GM12878 (cell line): ENCODE measurements around the gene PRAF2. TPM values are rescaled to one million over a fixed set of nuclear protein-coding genes. Genes with fewer than 3 reads are reported as not detected.
A peak's percentile ranks its signal among the peaks of the same experiment; 100 is the strongest.

Experiments
- ATAC-seq: fragments of 200-7000 bp; cut with Tn5 transposase; 3 replicates; pipeline ENCODE4 v1.9.1; 2020; ENCODE audit warnings: mild to moderate bottlenecking, moderate library complexity
- Bru-seq: library from RNA; stranded (reverse); fragments of 400-500 nt; gene quantifications from one replicate; lab custom pipeline; 2021; lab: Mats Ljungman, UMichigan
- BruChase-seq, 2 experiments: library from RNA; stranded (reverse); fragments of 400-500 nt; gene quantifications; one replicate each; lab custom pipeline; 2021; lab: Mats Ljungman, UMichigan
- BruUV-seq: library from RNA; stranded (reverse); fragments of 400-500 nt; replicated peaks from 2 replicates; lab custom pipeline; 2021; lab: Mats Ljungman, UMichigan
- CTCF ChIA-PET: fragments of 300-600 bp; sonication (Branson Sonifier 250); formaldehyde crosslinking; extraction: SDS; loops from one replicate; lab custom pipeline; 2021; ENCODE audit warnings: inconsistent platforms; lab: Yijun Ruan, JAX
- POLR2A ChIA-PET: fragments of 350-600 bp; formaldehyde crosslinking; extraction: SDS; loops from one replicate; lab custom pipeline; 2021; ENCODE audit warnings: inconsistent platforms; lab: Charles Lee
- RAD21 ChIA-PET: fragments of 300-600 bp; sonication (Branson Sonifier 250); formaldehyde crosslinking; loops from one replicate; lab custom pipeline; 2023; ENCODE audit warnings: antibody characterized with exemption; ENCODE audit not compliant: unreplicated experiment; lab: Charles Lee
- SMC1A ChIA-PET: fragments of 300-600 bp; sonication (Branson Sonifier 250); formaldehyde crosslinking; loops from one replicate; lab custom pipeline; 2023; ENCODE audit not compliant: unreplicated experiment, uncharacterized antibody; lab: Charles Lee
- DNase-seq: peaks from one replicate; pipeline ENCODE4 v3.0.0-alpha.2; 2011; ENCODE audit warnings: low read depth, low spot score
- FAIRE-seq: peaks from 3 replicates; lab custom pipeline; 2011; peaks lifted over from hg19 to GRCh38; lab: Jason Lieb, UNC
- H2AFZ ChIP-seq: 2 replicates; pipeline ENCODE4 v1.6.0; 2011; ENCODE audit warnings: low read depth, low read length, control low read depth; ENCODE audit not compliant: control insufficient read depth
- H3K27ac ChIP-seq: 2 replicates; pipeline ENCODE4 v1.5.1; 2011; ENCODE audit warnings: control low read depth; ENCODE audit not compliant: control insufficient read depth, insufficient read depth
- H3K27me3 ChIP-seq, 2 experiments: replicated peaks in 1 of 2; 2 replicates each; pipeline versions ENCODE4 v1.6.0 to v1.6.1; 2011; ENCODE audit warnings: low read length in 1 of 2; ENCODE audit not compliant: control insufficient read depth in 2 of 2, insufficient read depth in 2 of 2
- H3K36me3 ChIP-seq, 2 experiments: 2 replicates each; pipeline ENCODE4 v1.5.1; 2011; ENCODE audit warnings: low read length in 1 of 2; ENCODE audit not compliant: control insufficient read depth in 2 of 2, insufficient read depth in 2 of 2
- H3K4me1 ChIP-seq: 2 replicates; pipeline ENCODE4 v1.6.1; 2011; ENCODE audit warnings: mild to moderate bottlenecking, low read length, moderate library complexity, mixed read lengths; ENCODE audit not compliant: control insufficient read depth, insufficient read depth
- H3K4me2 ChIP-seq: 2 replicates; pipeline ENCODE4 v1.6.0; 2011; ENCODE audit warnings: control low read depth; ENCODE audit not compliant: control insufficient read depth, insufficient read depth
- H3K4me3 ChIP-seq: fragments of 200-600 bp; sonication (generic); 2 replicates; pipeline ENCODE4 v1.5.1; 2016
- H3K79me2 ChIP-seq: 2 replicates; pipeline ENCODE4 v1.6.0; 2011; ENCODE audit warnings: low read length; ENCODE audit not compliant: control insufficient read depth, insufficient read depth
- H3K9ac ChIP-seq: 2 replicates; pipeline ENCODE4 v1.8.0; 2011; ENCODE audit warnings: low read length, control low read depth, mixed read lengths; ENCODE audit not compliant: control insufficient read depth, insufficient read depth
- H3K9me3 ChIP-seq: replicated peaks from 3 replicates; pipeline ENCODE4 v1.5.1; 2011; ENCODE audit warnings: mild to moderate bottlenecking, low read length; ENCODE audit not compliant: control insufficient read depth, insufficient read depth
- H4K20me1 ChIP-seq: 2 replicates; pipeline ENCODE4 v1.6.0; 2011; ENCODE audit not compliant: control insufficient read depth, insufficient read depth
- BHLHE40 ChIP-seq, 2 experiments: fragments of 450-650 bp in 1 of 2; IDR thresholded peaks; 2 replicates each; pipeline ENCODE4 v1.6.1; 2011 to 2017; ENCODE audit warnings: low read depth in 2 of 2, borderline replicate concordance in 1 of 2, improper control_type of control experiment in 1 of 2, low read length in 1 of 2, mild to moderate bottlenecking in 1 of 2
- CREB1 ChIP-seq: IDR thresholded peaks from 2 replicates; pipeline ENCODE4 v1.6.1; 2012; ENCODE audit warnings: low read depth, mild to moderate bottlenecking, inconsistent platforms
- KDM1A ChIP-seq: fragments of 200-600 bp; sonication (generic); IDR thresholded peaks from 2 replicates; pipeline ENCODE4 v1.6.1; 2016; ENCODE audit warnings: borderline replicate concordance
- MTA3 ChIP-seq: IDR thresholded peaks from 2 replicates; pipeline ENCODE4 v1.6.1; 2012; ENCODE audit warnings: low read length, inconsistent platforms, borderline replicate concordance
- NFYA ChIP-seq: IDR thresholded peaks from 2 replicates; pipeline ENCODE4 v1.6.1; 2011; ENCODE audit warnings: low read depth, mild to moderate bottlenecking, low read length, improper control_type of control experiment, borderline replicate concordance
- PAX5 ChIP-seq: IDR thresholded peaks from 2 replicates; pipeline ENCODE4 v1.6.1; 2011; ENCODE audit warnings: low read depth, low read length, borderline replicate concordance
- RCOR1 ChIP-seq: conservative IDR thresholded peaks from 2 replicates; pipeline ENCODE4 v1.6.1; 2012; ENCODE audit warnings: low read depth, low read length, improper control_type of control experiment
- RELA ChIP-seq: fragments of 450-650 bp; IDR thresholded peaks from 2 replicates; pipeline ENCODE4 v1.8.0; 2014; ENCODE audit warnings: borderline replicate concordance; ENCODE audit not compliant: partially characterized antibody
- SMARCA5 ChIP-seq: fragments of 450-650 bp; IDR thresholded peaks from 2 replicates; pipeline ENCODE4 v1.6.1; 2017; ENCODE audit warnings: mild to moderate bottlenecking
- TCF7 ChIP-seq: IDR thresholded peaks from 2 replicates; pipeline ENCODE4 v1.6.1; 2014; ENCODE audit warnings: antibody characterized with exemption, borderline replicate concordance
- ZNF217 ChIP-seq: fragments of 450-650 bp; IDR thresholded peaks from 2 replicates; pipeline ENCODE4 v1.6.1; 2017; ENCODE audit warnings: antibody characterized with exemption, mild to moderate bottlenecking
- WGBS: methylation state at CpG from one replicate; pipeline ENCODE4 v1.1.6; 2016; ENCODE audit warnings: low lambda C conversion rate; ENCODE audit not compliant: insufficient replicate concordance, insufficient coverage; ENCODE audit errors: missing lambda C conversion rate; 5-methylcytosine and 5-hydroxymethylcytosine counted together
- in situ Hi-C: fragments of 300-500 bp; cut with MboI; formaldehyde crosslinking; loops from 9 replicates; pipeline ENCODE4 v1.14.3; 2018; ENCODE audit warnings: mixed read lengths
- intact Hi-C: fragments of 100-400 bp; cut with micrococcal nuclease; formaldehyde crosslinking; loops from one replicate; pipeline ENCODE4 v1.14.2; 2022; ENCODE audit not compliant: unreplicated experiment
- long read RNA-seq, 2 experiments: library from polyadenylated mRNA; unstranded; transcript quantifications; one replicate each; pipeline ENCODE4 v2.0.0, GENCODE V29; 2019 to 2020
- polyA minus RNA-seq, 3 experiments: library from RNA; depleted of rRNA, polyadenylated mRNA; stranded (reverse); fragments of >200 nt; gene quantifications; 2 replicates each; pipeline ENCODE4 v1.2.3, GENCODE V29; 2011
- polyA plus RNA-seq, 11 experiments: library from polyadenylated mRNA; depleted of rRNA in 4 of 11; unstranded in 6 of 11; stranded (reverse) in 5 of 11; fragments of >200 nt; fragmentation: Nextera tagmentation in 4 of 11; fragmentation: Illumina TruSeq in 1 of 11; extraction: Ambion mirVana in 4 of 11; extraction: Trizol in 1 of 11; gene quantifications; 1 replicate in 1 of 11; 2 replicates in 10 of 11; pipeline versions ENCODE4 v1.2.1 to v1.2.3, GENCODE V29; 2011 to 2016; ENCODE audit warnings: inconsistent platforms in 2 of 11, missing spikeins in 2 of 11, low read depth in 1 of 11
- total RNA-seq, 4 experiments: library from RNA; depleted of rRNA in 3 of 4; stranded (reverse); fragments of >200 nt in 3 of 4; fragmentation: Illumina TruSeq in 1 of 4; extraction: Trizol in 1 of 4; gene quantifications; 2 replicates each; pipeline versions ENCODE4 v1.2.1 to v1.2.3, GENCODE V29; 2013 to 2021
- TF ChIP-seq, protein P1 (sequence below): fragments of 450-650 bp; formaldehyde crosslinking; IDR thresholded peaks from 2 replicates; pipeline ENCODE4 v1.4.0; 2020; ENCODE audit warnings: mild to moderate bottlenecking, moderate library complexity
- TF ChIP-seq, protein P2 (sequence below): fragments of 450-650 bp; IDR thresholded peaks from 2 replicates; pipeline ENCODE4 v1.6.1; 2017; ENCODE audit warnings: mild to moderate bottlenecking

The PRAF2 gene, protein sequence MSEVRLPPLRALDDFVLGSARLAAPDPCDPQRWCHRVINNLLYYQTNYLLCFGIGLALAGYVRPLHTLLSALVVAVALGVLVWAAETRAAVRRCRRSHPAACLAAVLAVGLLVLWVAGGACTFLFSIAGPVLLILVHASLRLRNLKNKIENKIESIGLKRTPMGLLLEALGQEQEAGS
- 2.0 and 2.4 TPM in 2 replicates for total RNA-seq (2013; cell fraction: nucleolus; rRNA removed)
- total RNA-seq (2014; rRNA removed), result 4.7 and 5.7 TPM in 2 replicates
- total RNA-seq (2014; rRNA removed; fragmentation: Illumina TruSeq; extraction: Trizol), result 2.0 and 2.6 TPM in 2 replicates
- 11.1 and 11.6 TPM in 2 replicates for total RNA-seq (2021)
- 5.2 TPM for polyA plus RNA-seq (2011; ENCODE audit: low read depth)
- polyA plus RNA-seq (2011; rRNA removed), result 0.49 and 0.80 TPM in 2 replicates
- 1.0 TPM in 2 replicates for polyA plus RNA-seq (2011; cell fraction: cytosol; rRNA removed)
- polyA plus RNA-seq (2011; cell fraction: nucleus; rRNA removed), result 4.9 and 6.0 TPM in 2 replicates
- polyA plus RNA-seq (2012), result 10.1 and 10.5 TPM in 2 replicates
- 11.8 and 16.2 TPM in 2 replicates for polyA plus RNA-seq (2014; fragmentation: Illumina TruSeq; extraction: Trizol)
- 1 to 10 TPM; 2.8 to 4.6 TPM for polyA plus RNA-seq (2014; fragmentation: Nextera tagmentation; extraction: Ambion mirVana)
- 7.7 and 9.4 TPM in 2 replicates for polyA plus RNA-seq (2014; rRNA removed)
- polyA plus RNA-seq (2016; fragmentation: Nextera tagmentation; extraction: Ambion mirVana), result 10 to 100 TPM; 13.6 to 16.7 TPM
- polyA minus RNA-seq (2011; rRNA and poly(A)+ RNA removed), result 0.72 TPM in 1 of 2 replicates, not detected in the other
- not detected in 2 replicates for polyA minus RNA-seq (2011; cell fraction: cytosol; rRNA and poly(A)+ RNA removed)
- polyA minus RNA-seq (2011; cell fraction: nucleus; rRNA and poly(A)+ RNA removed), result 1.6 and 1.7 TPM in 2 replicates
- Bru-seq, nascent RNA, result percentile 49 among the genes with signal in this experiment
- percentile 50 among the genes with signal in this experiment for BruChase-seq, experiment 1, labeled RNA remaining after a 6-hour chase
- BruChase-seq, experiment 2, labeled RNA remaining after a 2-hour chase, result percentile 52 among the genes with signal in this experiment
- long read RNA-seq, experiment 1, partial matches to known transcripts, result 0 of 1 reads
- long read RNA-seq, experiment 1, other reads (novel, unspliced or antisense), result 0 of 1 reads
- long read RNA-seq, experiment 2, result 0 reads

DNA sequence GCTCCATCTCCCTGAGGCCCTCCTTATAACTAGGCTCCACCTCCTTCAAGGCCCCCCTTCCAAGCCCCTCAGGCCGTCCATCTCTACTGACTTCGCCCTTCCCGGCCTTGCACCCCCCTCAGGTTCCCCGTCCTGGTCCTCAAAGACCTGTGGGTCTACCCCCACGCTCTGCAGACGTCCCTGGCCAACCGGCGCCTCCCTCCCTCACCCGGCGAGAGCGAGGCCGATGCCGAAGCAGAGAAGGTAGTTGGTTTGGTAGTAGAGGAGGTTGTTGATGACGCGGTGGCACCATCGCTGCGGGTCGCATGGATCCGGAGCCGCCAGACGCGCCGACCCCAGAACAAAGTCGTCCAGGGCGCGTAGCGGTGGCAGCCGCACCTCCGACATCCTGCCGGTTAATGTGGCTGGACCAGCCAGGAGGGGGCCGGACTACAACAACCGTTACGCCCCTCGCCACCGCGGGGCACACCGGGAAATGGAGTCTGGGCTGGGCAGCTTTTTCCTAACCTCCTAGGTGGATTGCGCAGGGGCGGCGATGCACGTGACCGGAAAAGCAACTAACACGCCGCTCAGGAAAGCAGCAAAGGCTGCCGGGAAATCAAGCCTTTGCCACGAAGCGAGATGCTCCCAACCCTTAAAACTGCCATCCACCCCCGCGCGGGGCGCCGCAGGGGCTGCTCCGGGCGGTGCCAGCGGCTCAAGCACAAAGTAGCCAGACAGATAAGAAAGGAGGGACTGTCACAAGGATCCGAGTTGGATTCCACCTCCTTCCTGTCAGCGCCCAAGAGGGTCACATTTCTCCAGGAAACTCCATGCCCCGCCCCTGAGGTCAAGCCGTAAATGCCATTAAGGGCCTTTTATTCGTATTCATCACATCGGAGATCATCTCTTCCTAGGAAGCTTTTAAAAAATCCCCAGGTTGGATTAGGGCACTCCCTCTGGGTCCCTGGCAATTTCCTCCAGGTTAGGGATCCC, at the start of gene PRAF2:
PRAF2 (minus strand) TSS at position 402 of the 975 bp plus-strand sequence; CDS start at position 387, 15 bp downstream.
- no peaks in the 10 kb centered on the region for H3K27me3 ChIP-seq
- H2AFZ ChIP-seq, result peak within 1 kb of the TSS; percentile 67; the same call in 1 of the 2 replicates
- no TSS peak for BruUV-seq
- no peak for TF ChIP-seq ZNF217
- TF ChIP-seq SMARCA5, result no peak
- no peak for TF ChIP-seq KDM1A
- TF ChIP-seq MTA3, result no peak
- TF ChIP-seq, protein P1, sequence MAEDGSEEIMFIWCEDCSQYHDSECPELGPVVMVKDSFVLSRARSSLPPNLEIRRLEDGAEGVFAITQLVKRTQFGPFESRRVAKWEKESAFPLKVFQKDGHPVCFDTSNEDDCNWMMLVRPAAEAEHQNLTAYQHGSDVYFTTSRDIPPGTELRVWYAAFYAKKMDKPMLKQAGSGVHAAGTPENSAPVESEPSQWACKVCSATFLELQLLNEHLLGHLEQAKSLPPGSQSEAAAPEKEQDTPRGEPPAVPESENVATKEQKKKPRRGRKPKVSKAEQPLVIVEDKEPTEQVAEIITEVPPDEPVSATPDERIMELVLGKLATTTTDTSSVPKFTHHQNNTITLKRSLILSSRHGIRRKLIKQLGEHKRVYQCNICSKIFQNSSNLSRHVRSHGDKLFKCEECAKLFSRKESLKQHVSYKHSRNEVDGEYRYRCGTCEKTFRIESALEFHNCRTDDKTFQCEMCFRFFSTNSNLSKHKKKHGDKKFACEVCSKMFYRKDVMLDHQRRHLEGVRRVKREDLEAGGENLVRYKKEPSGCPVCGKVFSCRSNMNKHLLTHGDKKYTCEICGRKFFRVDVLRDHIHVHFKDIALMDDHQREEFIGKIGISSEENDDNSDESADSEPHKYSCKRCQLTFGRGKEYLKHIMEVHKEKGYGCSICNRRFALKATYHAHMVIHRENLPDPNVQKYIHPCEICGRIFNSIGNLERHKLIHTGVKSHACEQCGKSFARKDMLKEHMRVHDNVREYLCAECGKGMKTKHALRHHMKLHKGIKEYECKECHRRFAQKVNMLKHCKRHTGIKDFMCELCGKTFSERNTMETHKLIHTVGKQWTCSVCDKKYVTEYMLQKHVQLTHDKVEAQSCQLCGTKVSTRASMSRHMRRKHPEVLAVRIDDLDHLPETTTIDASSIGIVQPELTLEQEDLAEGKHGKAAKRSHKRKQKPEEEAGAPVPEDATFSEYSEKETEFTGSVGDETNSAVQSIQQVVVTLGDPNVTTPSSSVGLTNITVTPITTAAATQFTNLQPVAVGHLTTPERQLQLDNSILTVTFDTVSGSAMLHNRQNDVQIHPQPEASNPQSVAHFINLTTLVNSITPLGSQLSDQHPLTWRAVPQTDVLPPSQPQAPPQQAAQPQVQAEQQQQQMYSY (CRISPR knock-in tag), result no peak
- no peak for TF ChIP-seq RELA
- TF ChIP-seq NFYA, result no peak
- TF ChIP-seq, protein P2, sequence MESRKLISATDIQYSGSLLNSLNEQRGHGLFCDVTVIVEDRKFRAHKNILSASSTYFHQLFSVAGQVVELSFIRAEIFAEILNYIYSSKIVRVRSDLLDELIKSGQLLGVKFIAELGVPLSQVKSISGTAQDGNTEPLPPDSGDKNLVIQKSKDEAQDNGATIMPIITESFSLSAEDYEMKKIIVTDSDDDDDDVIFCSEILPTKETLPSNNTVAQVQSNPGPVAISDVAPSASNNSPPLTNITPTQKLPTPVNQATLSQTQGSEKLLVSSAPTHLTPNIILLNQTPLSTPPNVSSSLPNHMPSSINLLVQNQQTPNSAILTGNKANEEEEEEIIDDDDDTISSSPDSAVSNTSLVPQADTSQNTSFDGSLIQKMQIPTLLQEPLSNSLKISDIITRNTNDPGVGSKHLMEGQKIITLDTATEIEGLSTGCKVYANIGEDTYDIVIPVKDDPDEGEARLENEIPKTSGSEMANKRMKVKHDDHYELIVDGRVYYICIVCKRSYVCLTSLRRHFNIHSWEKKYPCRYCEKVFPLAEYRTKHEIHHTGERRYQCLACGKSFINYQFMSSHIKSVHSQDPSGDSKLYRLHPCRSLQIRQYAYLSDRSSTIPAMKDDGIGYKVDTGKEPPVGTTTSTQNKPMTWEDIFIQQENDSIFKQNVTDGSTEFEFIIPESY, result no peak
- TF ChIP-seq CREB1, result peak; percentile 48; the same call in 1 of the 2 replicates
- peak; percentile 20 to 51; a peak in 1 of 4 replicates for TF ChIP-seq BHLHE40 (IDR thresholded peaks at IDR 0.05; ENCODE audit: borderline replicate concordance in 1 of 2, low read depth in 2 of 2, low read length in 1 of 2)
- no peak for TF ChIP-seq RCOR1
- TF ChIP-seq PAX5, result no peak
- no peak for TF ChIP-seq TCF7

More for the DNA sequence above, at the start of gene PRAF2:
- DNase-seq, result peak; percentile 42
- SMC1A ChIA-PET, result no interaction called here
- no peaks in the 10 kb centered on the region for H3K79me2 ChIP-seq
- H3K4me1 ChIP-seq, result no peaks in the 10 kb centered on the region
- CTCF ChIA-PET, result no interaction called here
- H3K9me3 ChIP-seq, result peaks cover 2% of the 10 kb centered on the region; the same call in 1 of the 3 replicates
- peak within 1 kb of the TSS; percentile 76 for H3K4me3 ChIP-seq
- peak within 1 kb of the TSS; percentile 64 for H3K4me2 ChIP-seq
- 32% methylated on average over 52 of the region's 61 CpGs for WGBS
- POLR2A ChIA-PET, result no interaction called here
- H3K36me3 ChIP-seq, result no peaks in the 10 kb centered on the region; a peak in 1 of 4 replicates
- no peak for FAIRE-seq
- H3K27ac ChIP-seq, result no peak within 1 kb of the TSS
- peak; percentile 60 for ATAC-seq
- H3K9ac ChIP-seq, result peak within 1 kb of the TSS; percentile 34; the same call in 1 of the 2 replicates
- no peaks in the 10 kb centered on the region for H4K20me1 ChIP-seq
- RAD21 ChIA-PET, result no interaction called here
- in situ Hi-C loops (no loop called here), intact Hi-C loops (no loop called here)
